Ishikawa (cell line): ENCODE data around the gene DMRTC2.

Source experiments
- CEBPB ChIP-seq: IDR thresholded peaks from 2 replicates; pipeline ENCODE4 v1.6.1; 2012
- CREB1 ChIP-seq: IDR thresholded peaks from 2 replicates; pipeline ENCODE4 v1.6.1; 2012; ENCODE audit warnings: low read depth
- EGR1 ChIP-seq: IDR thresholded peaks from 2 replicates; pipeline ENCODE4 v1.6.1; 2012
- EP300 ChIP-seq: IDR thresholded peaks from 2 replicates; pipeline ENCODE4 v1.6.1; 2012; ENCODE audit warnings: borderline replicate concordance
- FOXM1 ChIP-seq: IDR thresholded peaks from 2 replicates; pipeline ENCODE4 v1.6.1; 2012; ENCODE audit warnings: low read depth, borderline replicate concordance
- MAX ChIP-seq: IDR thresholded peaks from 2 replicates; pipeline ENCODE4 v1.6.1; 2012
- NFIC ChIP-seq: IDR thresholded peaks from 2 replicates; pipeline ENCODE4 v1.6.1; 2012
- RAD21 ChIP-seq: IDR thresholded peaks from 2 replicates; pipeline ENCODE4 v1.6.1; 2012; ENCODE audit warnings: low read depth
- REST ChIP-seq: IDR thresholded peaks from 2 replicates; pipeline ENCODE4 v1.6.1; 2012; ENCODE audit warnings: low read depth, mild to moderate bottlenecking
- TAF1 ChIP-seq: IDR thresholded peaks from 2 replicates; pipeline ENCODE4 v1.6.1; 2012; ENCODE audit warnings: low read depth, mild to moderate bottlenecking
- TCF12 ChIP-seq: IDR thresholded peaks from 2 replicates; pipeline ENCODE4 v1.6.1; 2012; ENCODE audit warnings: low read depth
- TEAD4 ChIP-seq: IDR thresholded peaks from 2 replicates; pipeline ENCODE4 v1.6.1; 2012
- USF1 ChIP-seq: IDR thresholded peaks from 2 replicates; pipeline ENCODE4 v1.6.1; 2012
- YY1 ChIP-seq: IDR thresholded peaks from 2 replicates; pipeline ENCODE4 v1.6.1; 2012; ENCODE audit warnings: low read depth

DNA sequence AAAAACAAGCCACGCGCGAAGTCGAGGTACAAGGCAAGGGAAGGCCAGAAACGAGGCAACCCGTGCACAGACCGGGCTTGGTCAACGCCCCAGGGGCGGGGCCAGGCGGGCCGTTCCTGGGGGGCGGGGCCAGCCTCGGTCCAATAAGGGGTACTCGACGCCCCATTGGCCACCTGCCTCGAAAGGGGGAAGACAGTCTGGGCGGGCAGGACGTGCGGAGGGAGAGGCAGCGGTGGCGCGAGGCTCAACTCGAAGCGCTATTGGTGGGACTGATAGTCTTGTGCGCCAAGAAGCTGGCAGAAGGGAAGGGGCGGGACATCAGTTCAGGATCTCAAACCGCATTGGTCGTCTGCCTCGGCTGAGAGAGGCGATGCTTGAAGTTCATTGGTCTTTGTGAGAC lies 241 bp upstream of the DMRTC2 start, which contains the start of gene LYPD4:
- TF ChIP-seq TAF1: no peak
- no peak for TF ChIP-seq TCF12
- TF ChIP-seq MAX: peak; percentile 50; the same call in 1 of the 2 replicates
- TF ChIP-seq EP300: no peak
- no peak for TF ChIP-seq RAD21
- no peak for TF ChIP-seq TEAD4
- TF ChIP-seq EGR1: no peak
- TF ChIP-seq REST: no peak
- no peak for TF ChIP-seq CEBPB
- no peak for TF ChIP-seq NFIC
- no peak for TF ChIP-seq CREB1
- no peak for TF ChIP-seq USF1
- no peak for TF ChIP-seq YY1
- TF ChIP-seq FOXM1: no peak
